HG03108 (cell line): ENCODE measurements around the gene SPAG7.
"Not testable (repeated sequence)": the region's sequence is repeated elsewhere in the genome, so short reads cannot be mapped to it uniquely, and the experiment has no call there.

Experiments
- ATAC-seq: cut with Tn5 transposase; IDR thresholded peaks from one replicate; pipeline ENCODE4 v1.9.1; 2021; ENCODE audit warnings: moderate library complexity; ENCODE audit not compliant: unreplicated experiment

The SPAG7 gene

GRCh38 chr17:4938688-4939545, 28.7 kb downstream of the SPAG7 start:
- no peak for ATAC-seq

GRCh38 chr17:4938069-4938491, 29.5 kb downstream of the SPAG7 start:
- ATAC-seq = no peak

- no peak for ATAC-seq
Observed at GRCh38 chr17:4937553-4937952, 30.1 kb downstream of the SPAG7 start.

- no peak for ATAC-seq
Observed at GRCh38 chr17:4936436-4936835, 31.2 kb downstream of the SPAG7 start.

- ATAC-seq = no peak
Observed at GRCh38 chr17:4935650-4936049, 32.0 kb downstream of the SPAG7 start.

GRCh38 chr17:4934173-4934979, 33.2 kb downstream of the SPAG7 start:
- ATAC-seq = no peak

- ATAC-seq = no peak
Observed at GRCh38 chr17:4933646-4934045, 34.0 kb downstream of the SPAG7 start.

GRCh38 chr17:4932756-4933155, 34.9 kb downstream of the SPAG7 start:
- no peak for ATAC-seq

- no peak for ATAC-seq
Observed at GRCh38 chr17:4931963-4932362, 35.7 kb downstream of the SPAG7 start, which contains the start of gene GP1BA. TSS of gene GP1BA (plus strand) at chr17:4932277. CDS start at chr17:4932605, 328 bp downstream.

- no peak for ATAC-seq
Observed at GRCh38 chr17:4928881-4929280, 38.7 kb downstream of the SPAG7 start.

- ATAC-seq = not testable (repeated sequence)
Observed at GRCh38 chr17:4926577-4927335, 40.9 kb downstream of the SPAG7 start.

- ATAC-seq = no peak
Observed at GRCh38 chr17:4921320-4921719, 46.3 kb downstream of the SPAG7 start.

GRCh38 chr17:4920351-4921048, 47.1 kb downstream of the SPAG7 start:
- no peak for ATAC-seq

GRCh38 chr17:4919511-4920047, 48.0 kb downstream of the SPAG7 start:
- no peak for ATAC-seq

- not testable (repeated sequence) for ATAC-seq
Observed at GRCh38 chr17:4914551-4914950, 53.1 kb downstream of the SPAG7 start.

GRCh38 chr17:4913994-4914393, 53.6 kb downstream of the SPAG7 start:
- ATAC-seq = no peak
